Stimulated activated naive CD8-positive, alpha-beta T cell treated with anti-CD3 and anti-CD28 coated beads, Interleukin-15, Interleukin-2, amounts not matched to agents 100 U/mL and 50 U/mL, for 24 hours (primary cell): ENCODE results near the gene ZNF25.
"Not testable (repeated sequence)": the region's sequence is repeated elsewhere in the genome, so short reads cannot be mapped to it uniquely, and the experiment has no call there.

Source experiments
- ATAC-seq: fragments of 150-1000 bp; cut with Tn5 transposase; one replicate; pipeline ENCODE4 v1.10.0; 2021
- DNase-seq: peaks from one replicate; pipeline ENCODE4 v3.0.0; 2021

Gene ZNF25

GRCh38 chr10:37947526-37947925 lies 28.9 kb downstream of the ZNF25 start:
- DNase-seq = no peak
- no peak for ATAC-seq

- ATAC-seq = no peak
- DNase-seq = no peak
These were observed 38.6 kb downstream of the ZNF25 start for GRCh38 chr10:37937864-37938263.

- ATAC-seq = no peak
- DNase-seq = no peak
These were observed 41.7 kb downstream of the ZNF25 start for GRCh38 chr10:37934791-37935190.

GRCh38 chr10:37930423-37930822 lies 46.0 kb downstream of the ZNF25 start:
- ATAC-seq (no peak), DNase-seq (no peak)

- not testable (repeated sequence) for ATAC-seq, DNase-seq
These were observed 68.3 kb downstream of the ZNF25 start for GRCh38 chr10:37908165-37908564.

GRCh38 chr10:37906382-37906781 lies 70.1 kb downstream of the ZNF25 start:
- DNase-seq = no peak
- no peak for ATAC-seq
